Ureter (tissue), 1 donor: ENCODE measurements around the gene FBXO9. TPM values are rescaled to one million over a fixed set of nuclear protein-coding genes. Genes with fewer than 3 reads are reported as not detected.

Source experiments
- DNase-seq: peaks from one replicate; pipeline ENCODE4 v3.0.0-alpha.2; 2020; ENCODE audit warnings: low spot score
- total RNA-seq: library from RNA; stranded (reverse); gene quantifications from one replicate; pipeline ENCODE4 v1.2.4, GENCODE V29; 2023
- donor health status: DM: yes; HTN: yes; CAD: no.

The FBXO9 gene
- total RNA-seq, 1 donor from 2014 or later, result 78.3 TPM

- DNase-seq, result no peak
Measured at GRCh38 chr6:53095270-53095669, 30.1 kb downstream of the FBXO9 start.

- DNase-seq, result no peak
Measured at GRCh38 chr6:53095716-53096115, 30.5 kb downstream of the FBXO9 start.

GRCh38 chr6:53100561-53100960, 35.4 kb downstream of the FBXO9 start:
- no peak for DNase-seq

GRCh38 chr6:53101006-53101405, 35.8 kb downstream of the FBXO9 start:
- no peak for DNase-seq

GRCh38 chr6:53103993-53104675, 38.9 kb downstream of the FBXO9 start:
- DNase-seq, result no peak

GRCh38 chr6:53104916-53105315, 39.7 kb downstream of the FBXO9 start:
- DNase-seq, result no peak

GRCh38 chr6:53107091-53107490, 41.9 kb downstream of the FBXO9 start:
- no peak for DNase-seq

- DNase-seq, result no peak
Measured at GRCh38 chr6:53109612-53110011, 44.4 kb downstream of the FBXO9 start.

GRCh38 chr6:53111865-53112264, 46.7 kb downstream of the FBXO9 start:
- no peak for DNase-seq

- DNase-seq, result peak; percentile 47
Measured at GRCh38 chr6:53112404-53112803, 47.2 kb downstream of the FBXO9 start.

GRCh38 chr6:53112871-53113270, 47.7 kb downstream of the FBXO9 start:
- no peak for DNase-seq

GRCh38 chr6:53113742-53114141, 48.5 kb downstream of the FBXO9 start:
- no peak for DNase-seq

- DNase-seq, result no peak
Measured at GRCh38 chr6:53115113-53115512, 49.9 kb downstream of the FBXO9 start.

- DNase-seq, result no peak
Measured at GRCh38 chr6:53115741-53116140, 50.5 kb downstream of the FBXO9 start.

GRCh38 chr6:53119349-53119748, 54.1 kb downstream of the FBXO9 start:
- no peak for DNase-seq

GRCh38 chr6:53119772-53120409, 54.7 kb downstream of the FBXO9 start:
- no peak for DNase-seq

- no peak for DNase-seq
Measured at GRCh38 chr6:53124131-53124800, 59.1 kb downstream of the FBXO9 start.

GRCh38 chr6:53125276-53125675, 60.1 kb downstream of the FBXO9 start:
- no peak for DNase-seq

GRCh38 chr6:53128842-53129241, 63.6 kb downstream of the FBXO9 start:
- DNase-seq, result no peak

- no peak for DNase-seq
Measured at GRCh38 chr6:53130569-53131290, 65.5 kb downstream of the FBXO9 start.

GRCh38 chr6:53133961-53134360, 68.8 kb downstream of the FBXO9 start:
- DNase-seq, result no peak

- DNase-seq, result no peak
Measured at GRCh38 chr6:53134601-53135235, 69.5 kb downstream of the FBXO9 start.
